ENCODE measurements around the gene GRB10. TPM values are rescaled to one million over a fixed set of nuclear protein-coding genes. Genes with fewer than 3 reads are reported as not detected.

Gene GRB10
- total RNA-seq, 5 donors from 2014 or later (not counting 1 experiment from before 2014, with no cell fraction given): 7.1 to 11.1 (median 10.1) TPM

DNA sequence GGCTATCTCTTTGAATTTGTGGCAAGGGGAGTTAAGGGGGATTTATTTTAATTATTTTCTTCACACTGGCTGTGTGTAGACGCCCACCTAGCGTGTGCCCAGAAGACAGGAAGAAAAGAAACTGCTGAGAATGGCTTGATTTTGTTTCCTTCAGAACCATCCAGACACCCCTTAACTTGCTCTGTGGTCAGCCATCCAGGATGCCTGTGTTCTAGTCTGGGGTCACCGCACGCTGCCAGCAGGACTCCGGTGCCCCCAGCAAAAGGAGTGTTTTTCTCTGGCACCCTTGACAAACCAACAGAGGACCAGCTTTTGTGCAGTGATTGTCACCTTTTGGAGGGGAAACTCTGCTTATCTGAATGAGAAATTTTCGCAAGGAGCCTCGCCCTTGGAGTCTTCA, 222.8 kb downstream of the GRB10 start:
- no peak for ATAC-seq (replicated peaks in 1 of 4)
- no peaks in the 10 kb centered on the region for H3K4me1 Mint-ChIP-seq
- Histone ChIP-seq H3K27me3 (replicated peaks in 1 of 2; ENCODE audit: control insufficient read depth in 2 of 2, extremely low read depth in 1 of 2, insufficient read depth in 2 of 2, low read length in 1 of 2) (peaks cover 0 to 40% of the 10 kb centered on the region in 2 experiments), H3K4me1 (ENCODE audit: control insufficient read depth in 1 of 2, extremely low read depth in 1 of 2, insufficient read depth in 2 of 2, low read length in 2 of 2) (no peaks in the 10 kb centered on the region), H3K36me3 (ENCODE audit: control insufficient read depth in 2 of 2, extremely low read depth in 1 of 2, insufficient read depth in 1 of 2, low read length in 1 of 2) (no peaks in the 10 kb centered on the region), H3K9me3 (no peaks in the 10 kb centered on the region), H3K27ac (ENCODE audit: low read length) (no peak overlapping the region), H3K4me3 (ENCODE audit: control insufficient read depth in 1 of 2, extremely low read depth in 1 of 2, low read length in 1 of 2) (no peak overlapping the region)
- H3K27me3 Mint-ChIP-seq: peaks cover 36 to 45% of the 10 kb centered on the region in 2 donors
- no peak overlapping the region for H3K27ac Mint-ChIP-seq
- DNase-seq: no peak
- 42% methylated on average over 4 of the region's 7 CpGs for WGBS (ENCODE audit: insufficient coverage)
- POLR2A ChIA-PET: no interaction called here
- H3K4me3 Mint-ChIP-seq: no peak overlapping the region
- CTCF ChIA-PET: interaction anchor here in 1 of 2 donors (0.6 kb wide), 1 partner anchor 25 kb away, joined by 4 read pairs; no protein-coding TSS in a partner anchor
- no peaks in the 10 kb centered on the region for H3K9me3 Mint-ChIP-seq
- no peaks in the 10 kb centered on the region for H3K36me3 Mint-ChIP-seq

DNA sequence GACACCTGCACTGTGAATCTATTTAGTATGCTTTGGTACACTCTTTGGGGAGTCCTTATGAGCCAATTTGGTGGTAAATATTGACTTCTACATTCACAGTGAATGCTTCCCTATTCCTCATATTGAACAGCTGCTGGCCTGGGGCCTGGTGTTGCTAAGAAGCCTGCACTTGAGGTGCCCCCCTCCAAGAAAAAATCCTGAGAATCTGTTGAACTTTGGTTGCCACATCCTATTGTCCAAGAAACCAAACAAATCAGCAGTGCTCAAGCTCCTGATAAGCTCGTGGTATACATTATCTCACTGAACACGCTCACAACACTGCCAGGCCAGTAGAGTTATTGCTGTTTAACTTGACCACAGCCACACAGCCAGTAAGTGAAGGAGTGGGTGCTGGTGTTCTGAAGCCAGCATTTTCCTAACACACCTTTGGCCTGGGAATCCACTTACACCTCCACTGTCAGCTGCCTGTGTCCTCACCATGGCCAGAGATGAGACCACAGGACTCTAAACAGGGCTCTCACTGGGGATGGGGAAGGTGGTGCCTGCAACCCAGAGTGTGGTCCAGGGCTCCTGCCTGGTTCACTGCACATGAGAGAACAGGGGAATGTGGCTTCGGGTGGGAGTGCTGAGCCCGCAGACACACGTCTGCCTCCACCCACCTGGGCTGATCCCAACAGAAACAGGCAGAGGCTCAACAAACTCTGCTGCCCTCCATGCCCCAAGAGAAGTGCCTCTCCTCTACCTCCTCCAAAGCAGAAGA, 224.2 kb downstream of the GRB10 start:
- peaks cover 32 to 35% of the 10 kb centered on the region in 2 donors for H3K27me3 Mint-ChIP-seq
- no peak for DNase-seq
- no peak overlapping the region for H3K4me3 Mint-ChIP-seq
- Histone ChIP-seq H3K9me3 (no peaks in the 10 kb centered on the region), H3K4me3 (ENCODE audit: control insufficient read depth in 1 of 2, extremely low read depth in 1 of 2, low read length in 1 of 2) (no peak overlapping the region), H3K36me3 (ENCODE audit: control insufficient read depth in 2 of 2, extremely low read depth in 1 of 2, insufficient read depth in 1 of 2, low read length in 1 of 2) (no peaks in the 10 kb centered on the region), H3K27ac (ENCODE audit: low read length) (no peak overlapping the region), H3K4me1 (ENCODE audit: control insufficient read depth in 1 of 2, extremely low read depth in 1 of 2, insufficient read depth in 2 of 2, low read length in 2 of 2) (no peaks in the 10 kb centered on the region), H3K27me3 (replicated peaks in 1 of 2; ENCODE audit: control insufficient read depth in 2 of 2, extremely low read depth in 1 of 2, insufficient read depth in 2 of 2, low read length in 1 of 2) (peaks cover 0 to 39% of the 10 kb centered on the region in 2 experiments)
- ChIA-PET POLR2A (no interaction called here), CTCF (interaction anchor here in 1 of 2 donors (0.5 kb wide), 1 partner anchor 813 kb away, joined by 5 read pairs; no protein-coding TSS in a partner anchor)
- no peak for ATAC-seq (replicated peaks in 1 of 4)
- no peaks in the 10 kb centered on the region for H3K4me1 Mint-ChIP-seq
- WGBS (ENCODE audit: insufficient coverage): 60% methylated on average over 2 of the region's 5 CpGs
- H3K27ac Mint-ChIP-seq: no peak overlapping the region
- no peaks in the 10 kb centered on the region for H3K36me3 Mint-ChIP-seq
- no peaks in the 10 kb centered on the region for H3K9me3 Mint-ChIP-seq

DNA sequence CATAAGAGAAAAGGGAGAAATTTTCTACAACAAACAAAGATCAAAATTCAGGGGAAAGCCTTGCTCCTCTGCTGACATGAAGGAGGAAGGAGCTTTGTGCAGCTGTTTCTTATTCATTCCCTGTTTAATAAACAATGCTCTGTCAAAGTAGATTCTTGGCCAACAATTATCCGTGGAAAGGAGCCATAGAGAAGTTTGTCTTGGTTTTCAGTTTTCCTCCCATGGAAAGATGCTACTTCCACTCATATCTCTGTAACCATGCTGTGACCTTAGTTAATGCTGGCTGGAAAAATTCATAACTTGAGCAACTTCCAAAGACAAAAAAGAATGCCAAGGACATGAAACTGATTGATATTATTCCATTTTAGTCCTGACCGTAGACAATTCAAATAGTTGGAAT, 225.6 kb downstream of the GRB10 start:
- no CpG with 5 or more reads among the region's 2 CpGs for WGBS (ENCODE audit: insufficient coverage)
- no peaks in the 10 kb centered on the region for H3K9me3 Mint-ChIP-seq
- ChIA-PET CTCF (no interaction called here), POLR2A (no interaction called here)
- peaks cover 40 to 43% of the 10 kb centered on the region in 2 donors for H3K27me3 Mint-ChIP-seq
- H3K27ac ChIP-seq (ENCODE audit: low read length): no peak overlapping the region
- peaks cover 0 to 43% of the 10 kb centered on the region in 2 experiments for H3K27me3 ChIP-seq (replicated peaks in 1 of 2; ENCODE audit: control insufficient read depth in 2 of 2, extremely low read depth in 1 of 2, insufficient read depth in 2 of 2, low read length in 1 of 2)
- no peak overlapping the region for H3K27ac Mint-ChIP-seq
- DNase-seq: no peak
- ATAC-seq (replicated peaks in 1 of 4): no peak
- H3K4me1 Mint-ChIP-seq: no peaks in the 10 kb centered on the region
- H3K9me3 ChIP-seq: no peaks in the 10 kb centered on the region
- no peaks in the 10 kb centered on the region for H3K4me1 ChIP-seq (ENCODE audit: control insufficient read depth in 1 of 2, extremely low read depth in 1 of 2, insufficient read depth in 2 of 2, low read length in 2 of 2)
- no peak overlapping the region for H3K4me3 ChIP-seq (ENCODE audit: control insufficient read depth in 1 of 2, extremely low read depth in 1 of 2, low read length in 1 of 2)
- no peak overlapping the region for H3K4me3 Mint-ChIP-seq
- H3K36me3 ChIP-seq (ENCODE audit: control insufficient read depth in 2 of 2, extremely low read depth in 1 of 2, insufficient read depth in 1 of 2, low read length in 1 of 2): no peaks in the 10 kb centered on the region
- H3K36me3 Mint-ChIP-seq: no peaks in the 10 kb centered on the region

DNA sequence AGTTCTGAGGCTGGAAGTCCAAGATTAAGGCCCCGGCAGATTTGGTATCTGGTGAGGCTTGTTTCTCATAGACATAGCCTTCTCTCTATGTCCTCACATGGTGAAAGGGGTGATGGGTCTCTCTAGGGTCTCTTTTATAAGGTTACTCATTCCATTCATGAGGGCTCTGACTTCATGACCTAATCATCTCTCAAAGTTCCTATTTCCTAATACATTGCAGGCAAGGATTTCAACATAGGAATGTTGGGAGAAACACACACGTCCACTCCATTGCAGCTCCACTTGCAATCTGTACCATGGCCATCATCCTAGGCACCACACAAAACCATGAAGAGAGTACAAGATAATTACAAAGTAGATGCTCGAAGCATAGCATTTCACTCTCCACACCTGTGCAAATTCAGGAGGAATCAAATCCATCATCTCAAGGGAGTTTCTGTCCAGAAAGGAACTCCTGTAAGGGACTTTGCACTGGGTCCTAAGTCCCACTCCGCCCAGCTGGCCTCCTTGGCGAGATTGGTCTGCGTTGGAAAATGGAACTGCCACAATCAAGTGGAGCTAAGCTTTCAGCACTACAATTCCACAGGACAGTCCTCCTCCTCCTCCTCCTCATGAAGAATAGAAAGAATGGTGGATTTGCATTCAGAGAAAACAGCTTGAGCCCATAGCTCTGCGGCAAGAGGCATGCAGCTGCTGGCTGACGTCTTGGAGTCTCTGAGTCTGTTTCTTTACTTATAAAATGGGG, 226.3 kb downstream of the GRB10 start:
- H3K27me3 Mint-ChIP-seq: peaks cover 36 to 42% of the 10 kb centered on the region in 2 donors
- no peaks in the 10 kb centered on the region for H3K9me3 ChIP-seq
- POLR2A ChIA-PET: no interaction called here
- peaks cover 0 to 43% of the 10 kb centered on the region in 2 experiments for H3K27me3 ChIP-seq (replicated peaks in 1 of 2; ENCODE audit: control insufficient read depth in 2 of 2, extremely low read depth in 1 of 2, insufficient read depth in 2 of 2, low read length in 1 of 2)
- CTCF ChIA-PET: interaction anchor here in 1 of 2 donors (0.6 kb wide), 1 partner anchor 331 kb away, joined by 3 read pairs; no protein-coding TSS in a partner anchor
- DNase-seq (no peak), ATAC-seq (replicated peaks in 1 of 4) (no peak)
- WGBS (ENCODE audit: insufficient coverage): 40% methylated on average over 1 of the region's 8 CpGs
- no peaks in the 10 kb centered on the region for H3K4me1 ChIP-seq (ENCODE audit: control insufficient read depth in 1 of 2, extremely low read depth in 1 of 2, insufficient read depth in 2 of 2, low read length in 2 of 2)
- no peak overlapping the region for H3K27ac ChIP-seq (ENCODE audit: low read length)
- no peaks in the 10 kb centered on the region for H3K4me1 Mint-ChIP-seq
- H3K4me3 ChIP-seq (ENCODE audit: control insufficient read depth in 1 of 2, extremely low read depth in 1 of 2, low read length in 1 of 2): no peak overlapping the region
- H3K4me3 Mint-ChIP-seq: no peak overlapping the region
- no peak overlapping the region for H3K27ac Mint-ChIP-seq
- H3K36me3 ChIP-seq (ENCODE audit: control insufficient read depth in 2 of 2, extremely low read depth in 1 of 2, insufficient read depth in 1 of 2, low read length in 1 of 2): no peaks in the 10 kb centered on the region
- H3K9me3 Mint-ChIP-seq: no peaks in the 10 kb centered on the region
- no peaks in the 10 kb centered on the region for H3K36me3 Mint-ChIP-seq

DNA sequence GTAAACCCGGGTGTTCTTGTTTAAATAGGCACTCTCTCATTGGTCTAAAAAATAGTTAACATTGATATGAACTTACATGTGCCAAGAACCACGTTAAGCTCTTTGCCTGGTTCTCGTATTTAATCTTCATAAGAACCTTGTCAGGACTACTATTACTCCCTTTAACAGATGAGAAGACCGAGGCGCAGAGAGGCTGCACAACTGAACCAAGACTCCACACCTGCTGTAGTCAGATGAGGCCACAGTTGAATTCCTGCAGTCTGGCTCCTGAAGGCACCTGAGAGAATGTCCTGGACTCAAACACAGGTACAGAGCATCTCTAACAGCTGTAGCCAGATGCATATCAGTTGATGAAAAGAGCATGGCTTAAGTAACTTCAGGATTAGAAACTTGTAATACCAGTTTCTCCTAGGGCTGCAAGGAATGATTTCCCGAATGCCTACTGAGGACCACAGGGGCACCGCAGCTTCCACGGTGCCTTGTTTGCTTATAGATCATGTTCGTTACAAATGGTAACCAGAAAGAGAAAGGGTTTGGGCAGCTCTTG, 227.0 kb downstream of the GRB10 start:
- Mint-ChIP-seq H3K9me3 (no peaks in the 10 kb centered on the region), H3K4me3 (no peak overlapping the region), H3K27me3 (peaks cover 36 to 42% of the 10 kb centered on the region in 2 donors), H3K36me3 (no peaks in the 10 kb centered on the region), H3K27ac (no peak overlapping the region), H3K4me1 (no peaks in the 10 kb centered on the region)
- WGBS (ENCODE audit: insufficient coverage): 92% methylated on average over 7 of the region's 9 CpGs
- H3K36me3 ChIP-seq (ENCODE audit: control insufficient read depth in 2 of 2, extremely low read depth in 1 of 2, insufficient read depth in 1 of 2, low read length in 1 of 2): no peaks in the 10 kb centered on the region
- DNase-seq: no peak
- ChIA-PET CTCF (interaction anchor here in 1 of 2 donors (0.6 kb wide), 1 partner anchor 330 kb away, joined by 3 read pairs; no protein-coding TSS in a partner anchor), POLR2A (no interaction called here)
- H3K4me1 ChIP-seq (ENCODE audit: control insufficient read depth in 1 of 2, extremely low read depth in 1 of 2, insufficient read depth in 2 of 2, low read length in 2 of 2): no peaks in the 10 kb centered on the region
- H3K27ac ChIP-seq (ENCODE audit: low read length): no peak overlapping the region
- no peaks in the 10 kb centered on the region for H3K9me3 ChIP-seq
- no peak overlapping the region for H3K4me3 ChIP-seq (ENCODE audit: control insufficient read depth in 1 of 2, extremely low read depth in 1 of 2, low read length in 1 of 2)
- peaks cover 0 to 36% of the 10 kb centered on the region in 2 experiments for H3K27me3 ChIP-seq (replicated peaks in 1 of 2; ENCODE audit: control insufficient read depth in 2 of 2, extremely low read depth in 1 of 2, insufficient read depth in 2 of 2, low read length in 1 of 2)
- no peak for ATAC-seq (replicated peaks in 1 of 4)
